Measurements from ENCODE around the gene PNPLA7.

DNA sequence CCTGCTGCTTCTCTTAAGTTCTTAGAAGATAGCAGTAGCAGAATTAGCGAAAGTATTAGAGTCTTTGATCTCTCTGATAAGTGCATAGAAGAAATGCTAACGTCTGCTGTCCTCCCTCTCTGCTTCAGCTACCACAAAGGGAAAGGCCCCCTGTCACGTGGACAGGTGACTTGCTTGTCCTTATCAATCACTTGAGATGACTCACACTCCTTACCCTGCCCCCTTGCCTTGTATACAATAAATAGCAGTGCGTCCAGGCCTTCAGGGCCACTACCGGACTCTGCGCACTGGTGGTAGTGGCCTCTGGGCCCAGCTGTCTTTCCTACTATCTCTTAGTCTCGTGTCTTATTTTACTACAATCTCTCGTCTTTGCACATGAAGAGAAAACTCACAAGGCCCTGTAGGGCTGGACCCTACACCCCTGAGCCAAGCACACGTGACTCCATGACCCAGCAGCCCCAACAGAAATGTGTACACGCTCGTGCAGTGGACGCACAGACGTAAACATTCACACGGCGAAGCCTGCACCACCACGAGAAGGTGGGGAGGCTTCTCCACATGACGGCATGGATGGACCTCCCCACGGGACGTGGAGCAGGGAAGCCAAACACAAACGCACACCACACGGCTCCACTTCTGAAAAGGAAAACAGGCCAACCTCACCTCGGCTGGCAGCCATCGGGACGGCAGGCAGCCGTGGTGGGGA is 38.3 kb downstream of the PNPLA7 start:
- TF ChIP-seq POLR2A (IDR thresholded peaks at IDR 0.05; ENCODE audit: low read depth, low read length) (no peak), TAF1 (IDR thresholded peaks at IDR 0.05; ENCODE audit: borderline replicate concordance, low read depth, low read length) (no peak)

Data from GM12892 (cell line).